ENCODE results near the gene MAT2B. TPM values are rescaled to one million over a fixed set of nuclear protein-coding genes. Genes with fewer than 3 reads are reported as not detected.

MAT2B gene
- total RNA-seq, 1 donor from 2014 or later = 114 TPM

- intact Hi-C loops (cut with micrococcal nuclease) = no loop called here
Observed at GRCh38 chr5:163548649-163549048, 43.2 kb downstream of the MAT2B start.

- intact Hi-C loops (cut with micrococcal nuclease) = no loop called here
Observed at GRCh38 chr5:163551156-163551555, 45.7 kb downstream of the MAT2B start.

GRCh38 chr5:163552536-163552935 is 47.1 kb downstream of the MAT2B start:
- intact Hi-C loops (cut with micrococcal nuclease) = no loop called here

- intact Hi-C loops (cut with micrococcal nuclease) = loop anchor here (5.0 to 10.0 kb wide), 2 partner anchors 133 to 1936 kb away; no protein-coding TSS in a partner anchor
Observed at GRCh38 chr5:163561339-163561738, 55.9 kb downstream of the MAT2B start.

- intact Hi-C loops (cut with micrococcal nuclease) = loop anchor here (5.0 to 10.0 kb wide), 2 partner anchors 133 to 1935 kb away; no protein-coding TSS in a partner anchor
Observed at GRCh38 chr5:163562071-163562470, 56.7 kb downstream of the MAT2B start.

GRCh38 chr5:163563112-163563511 is 57.7 kb downstream of the MAT2B start:
- intact Hi-C loops (cut with micrococcal nuclease) = loop anchor here (5.0 to 10.0 kb wide), 2 partner anchors 132 to 1934 kb away; no protein-coding TSS in a partner anchor

- intact Hi-C loops (cut with micrococcal nuclease) = loop anchor here (1.0 to 10.0 kb wide), 6 partner anchors 55 to 1933 kb away; no protein-coding TSS in a partner anchor
Observed at GRCh38 chr5:163563880-163564279, 58.5 kb downstream of the MAT2B start.

- intact Hi-C loops (cut with micrococcal nuclease) = loop anchor here (1.0 to 10.0 kb wide), 6 partner anchors 56 to 1933 kb away; no protein-coding TSS in a partner anchor
Observed at GRCh38 chr5:163564321-163564938, 59.0 kb downstream of the MAT2B start.

GRCh38 chr5:163565492-163565891 is 60.1 kb downstream of the MAT2B start:
- intact Hi-C loops (cut with micrococcal nuclease) = loop anchor here (2.0 to 10.0 kb wide), 2 partner anchors 57 to 129 kb away; no protein-coding TSS in a partner anchor

- intact Hi-C loops (cut with micrococcal nuclease) = loop anchor here (2.0 to 10.0 kb wide), 2 partner anchors 57 to 129 kb away; no protein-coding TSS in a partner anchor
Observed at GRCh38 chr5:163565931-163566608, 60.7 kb downstream of the MAT2B start.

- intact Hi-C loops (cut with micrococcal nuclease) = loop anchor here (10.0 kb wide), 1 partner anchor 128 kb away; no protein-coding TSS in a partner anchor
Observed at GRCh38 chr5:163566678-163567077, 61.3 kb downstream of the MAT2B start.

GRCh38 chr5:163567811-163568210 is 62.4 kb downstream of the MAT2B start:
- intact Hi-C loops (cut with micrococcal nuclease) = loop anchor here (10.0 kb wide), 1 partner anchor 127 kb away; no protein-coding TSS in a partner anchor

Other genes starting within 250 kb of the MAT2B start
- gene CCNG1, start 68.0 kb upstream of the MAT2B start, total RNA-seq = 103 and 109 TPM in 2 replicates
- 27.7 and 30.2 TPM in 2 replicates for gene NUDCD2, start 45.5 kb upstream of the MAT2B start, total RNA-seq
- gene HMMR, start 45.0 kb upstream of the MAT2B start, total RNA-seq = 30.7 and 32.8 TPM in 2 replicates

All from T-helper 1 cell treated with Interleukin-12 subunit alpha and Interleukin-12 subunit beta and Interleukin-4 antibody, amounts not matched to agents 30 ng/mL and 1 ng/mL, for 36 hours (primary cell).